Gastroesophageal sphincter (tissue), 3 donors: Measurements from ENCODE around the gene COL20A1.

Experiments used
- CTCF ChIP-seq, 4 experiments: fragments of 200-600 bp in 2 of 4; fragments of 450-650 bp in 2 of 4; sonication (generic) in 1 of 4; IDR thresholded peaks; one replicate each; pipeline ENCODE4 v1.5.1; 2017 to 2019; ENCODE audit warnings: antibody characterized with exemption in 4 of 4, mild to moderate bottlenecking in 2 of 4, moderate library complexity in 2 of 4
- EP300 ChIP-seq: sonication (generic); formaldehyde crosslinking; IDR thresholded peaks from one replicate; pipeline ENCODE4 v1.6.1; 2017; ENCODE audit warnings: antibody characterized with exemption, mild to moderate bottlenecking
- POLR2A ChIP-seq, 2 donors: fragments of 450-650 bp; IDR thresholded peaks; one replicate each; pipeline ENCODE4 v1.6.1; 2017; ENCODE audit warnings: antibody characterized with exemption in 2 of 2, mild to moderate bottlenecking in 2 of 2, moderate library complexity in 1 of 2
- POLR2AphosphoS5 ChIP-seq: sonication (generic); formaldehyde crosslinking; IDR thresholded peaks from one replicate; pipeline ENCODE4 v1.6.1; 2017; ENCODE audit warnings: antibody characterized with exemption

- TF ChIP-seq CTCF (IDR thresholded peaks at IDR 0.05) (no peak), POLR2AphosphoS5 (no peak), POLR2A (IDR thresholded peaks at IDR 0.05) (no peak), EP300 (no peak)
Observed at GRCh38 chr20:63286781-63287696, 5.9 kb upstream of the COL20A1 start.
